Spinal cord (tissue), 10 donors: ENCODE measurements around the gene TST. TPM values are rescaled to one million over a fixed set of nuclear protein-coding genes. Genes with fewer than 3 reads are reported as not detected.

Experiments
- DNase-seq, 6 donors: peaks; one replicate each; pipeline versions ENCODE4 v3.0.0 to v3.0.0-alpha.2; 2013 to 2015; ENCODE audit warnings: low spot score in 6 of 6, low read depth in 4 of 6
- H3K27ac ChIP-seq: one replicate; pipeline ENCODE4 v1.5.1; 2013; ENCODE audit warnings: low read depth, low read length, control low read depth
- H3K27me3 ChIP-seq: one replicate; pipeline ENCODE4 v1.6.1; 2013; ENCODE audit warnings: low read length; ENCODE audit not compliant: control insufficient read depth, insufficient read depth
- H3K36me3 ChIP-seq: one replicate; pipeline ENCODE4 v1.6.1; 2013; ENCODE audit warnings: low read length; ENCODE audit not compliant: control insufficient read depth, insufficient read depth
- H3K4me1 ChIP-seq: one replicate; pipeline ENCODE4 v1.6.1; 2013; ENCODE audit warnings: low read length; ENCODE audit not compliant: control insufficient read depth, insufficient read depth
- H3K4me3 ChIP-seq: one replicate; pipeline ENCODE4 v1.5.1; 2013; ENCODE audit warnings: low read depth, low read length, control low read depth
- H3K9me3 ChIP-seq: one replicate; pipeline ENCODE4 v1.6.1; 2013; ENCODE audit warnings: low read length; ENCODE audit not compliant: control insufficient read depth, insufficient read depth
- WGBS: methylation state at CpG from one replicate; pipeline ENCODE4 v1.1.5; 2013; ENCODE audit warnings: missing lambda C conversion rate; ENCODE audit not compliant: insufficient coverage; 5-methylcytosine and 5-hydroxymethylcytosine counted together
- polyA plus RNA-seq, 2 donors: library from polyadenylated mRNA; unstranded; fragments of 120-200 nt; gene quantifications; one replicate each; pipeline ENCODE4 v1.2.1, GENCODE V29; 2013; ENCODE audit not compliant: insufficient read length in 2 of 2
- total RNA-seq, 2 donors: library from RNA; depleted of rRNA in 1 of 2; stranded (reverse); fragments of 120-200 nt in 1 of 2; fragments of >200 nt in 1 of 2; gene quantifications; one replicate each; pipeline versions ENCODE4 v1.2.3 to v1.2.4, GENCODE V29; 2013 to 2014
- donor health status: healthy.

The TST gene
- total and polyA plus RNA-seq, 4 donors, result 13.6 to 45.7 (median 21.2) TPM

- Histone ChIP-seq H3K27me3 (no peaks in the 10 kb centered on the region), H3K4me1 (peaks cover 32% of the 10 kb centered on the region), H3K36me3 (peaks cover 48% of the 10 kb centered on the region), H3K27ac (no peak overlapping the region), H3K9me3 (no peaks in the 10 kb centered on the region), H3K4me3 (no peak overlapping the region)
- 91% methylated on average over 70 of the region's 71 CpGs for WGBS
- no peak for DNase-seq
Observed at GRCh38 chr22:37024339-37025157, 5.3 kb upstream of the TST start.

- Histone ChIP-seq H3K9me3 (no peaks in the 10 kb centered on the region), H3K36me3 (peaks cover 42% of the 10 kb centered on the region), H3K4me3 (no peak overlapping the region), H3K4me1 (peaks cover 34% of the 10 kb centered on the region), H3K27ac (no peak overlapping the region), H3K27me3 (no peaks in the 10 kb centered on the region)
- no peak for DNase-seq
- WGBS, result 91% methylated on average over 31 of the region's 34 CpGs
Observed at GRCh38 chr22:37023743-37024338, 4.6 kb upstream of the TST start.

DNA sequence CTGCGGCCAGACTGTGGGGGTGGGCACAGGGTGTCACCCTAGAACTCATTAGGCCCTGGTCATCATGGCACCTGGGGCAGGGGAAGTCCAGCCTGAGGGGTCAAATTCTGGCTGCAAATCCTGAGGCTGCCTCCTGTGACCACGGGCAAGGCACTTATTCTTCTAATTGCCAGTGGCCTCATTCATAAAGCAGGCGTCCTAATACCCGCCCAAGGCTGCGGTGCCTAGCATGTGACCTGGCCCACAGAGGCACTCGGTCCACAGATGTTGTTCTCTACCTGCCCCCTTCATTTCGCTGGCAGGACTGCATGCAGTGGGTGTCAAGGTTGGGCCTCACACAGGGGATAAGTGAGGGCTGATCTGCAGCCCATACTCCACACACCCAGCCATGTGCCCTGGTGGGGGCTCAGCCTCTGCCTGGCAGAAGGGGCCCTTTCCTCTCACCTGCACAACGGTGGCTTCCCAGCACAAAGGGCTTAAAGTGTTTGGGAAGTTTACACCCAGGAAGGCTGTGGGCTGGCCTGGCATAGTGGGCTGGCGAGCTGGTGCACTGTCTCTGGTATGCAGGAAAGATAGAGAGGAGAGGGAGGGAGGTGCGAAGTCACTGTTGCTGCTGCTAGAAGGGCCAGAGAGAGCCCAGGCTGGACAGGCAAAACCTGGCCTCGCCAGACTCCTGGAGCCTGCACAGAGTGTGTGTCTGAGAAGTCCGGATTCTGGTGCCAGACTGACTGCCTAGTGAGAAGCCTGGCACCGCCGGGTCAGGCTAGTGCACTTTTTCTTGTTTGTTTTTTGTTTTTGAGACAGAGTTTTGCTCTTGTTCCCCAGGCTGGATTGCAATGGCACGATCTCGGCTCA lies 3.5 kb upstream of the TST start:
- DNase-seq, result no peak
- Histone ChIP-seq H3K36me3 (peaks cover 47% of the 10 kb centered on the region), H3K27ac (no peak overlapping the region), H3K9me3 (no peaks in the 10 kb centered on the region), H3K4me3 (no peak overlapping the region), H3K27me3 (no peaks in the 10 kb centered on the region), H3K4me1 (peaks cover 45% of the 10 kb centered on the region)
- WGBS, result 82% methylated on average over 15 of the region's 16 CpGs

DNA sequence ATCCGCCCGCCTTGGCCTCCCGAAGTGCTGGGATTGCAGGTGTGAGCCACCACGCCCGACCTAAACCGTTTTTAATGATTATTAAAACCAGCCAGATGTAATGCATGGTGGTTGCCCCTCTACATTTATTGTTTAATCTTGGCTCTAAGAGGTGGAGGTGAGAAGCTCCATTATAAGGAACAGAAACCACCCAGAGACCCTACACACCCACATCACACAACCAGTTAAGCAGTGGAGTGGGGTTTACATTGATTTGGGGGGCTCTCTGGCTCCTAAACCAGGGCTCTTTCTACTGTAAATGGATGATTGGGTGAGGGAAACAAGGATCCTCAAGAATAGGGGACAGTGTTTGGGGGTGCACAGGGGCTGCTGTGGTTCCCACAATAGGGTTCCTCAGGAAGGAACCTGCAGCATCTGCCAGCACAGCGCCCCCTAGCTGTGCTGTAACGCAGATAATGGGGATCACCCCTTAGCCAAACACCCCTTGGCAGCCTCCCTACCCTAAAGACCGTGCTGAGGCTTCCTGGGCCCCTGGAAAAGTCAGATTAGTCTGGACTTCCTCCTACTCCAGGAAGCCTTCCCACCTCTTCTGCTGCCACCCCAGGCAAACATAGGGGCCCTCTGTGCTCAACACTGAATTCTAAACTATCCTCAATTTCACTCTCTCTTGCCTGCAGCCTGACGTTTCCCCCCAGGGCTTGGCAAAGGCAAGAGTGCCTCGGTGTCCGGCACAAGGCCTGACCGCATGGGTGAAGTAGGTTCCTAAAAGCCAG lies 2.6 kb upstream of the TST start:
- Histone ChIP-seq H3K9me3 (no peaks in the 10 kb centered on the region), H3K36me3 (peaks cover 43% of the 10 kb centered on the region), H3K27ac (no peak overlapping the region), H3K4me3 (no peak overlapping the region), H3K27me3 (no peaks in the 10 kb centered on the region), H3K4me1 (peaks cover 53% of the 10 kb centered on the region)
- 72% methylated on average over 12 of the region's 13 CpGs for WGBS
- DNase-seq, result peak in 2 of 6 donors; percentile 48 to 51

- Histone ChIP-seq H3K4me1 (peaks cover 59% of the 10 kb centered on the region), H3K27ac (no peak overlapping the region)
- WGBS, result 87% methylated on average over 3 of the region's 5 CpGs
Observed at GRCh38 chr22:37021041-37021440, 1.8 kb upstream of the TST start.

DNA sequence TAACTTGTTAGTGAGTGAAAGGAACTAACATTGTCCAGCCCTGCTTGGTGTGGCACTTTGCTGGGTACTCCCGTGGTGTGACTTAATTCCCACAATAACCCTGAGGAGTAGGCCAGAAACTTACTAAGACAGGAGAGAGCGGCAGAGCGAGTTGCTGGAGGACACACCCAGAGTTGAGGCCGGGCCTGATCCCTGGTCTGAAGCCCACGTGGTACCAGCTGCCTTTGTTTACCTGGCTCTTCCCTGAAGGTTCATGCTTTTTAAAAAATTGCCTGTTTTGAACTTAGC lies 889 bp upstream of the TST start:
- H3K4me1 ChIP-seq, result peaks cover 59% of the 10 kb centered on the region
- peak overlapping the region; percentile 67 for H3K27ac ChIP-seq
- peaks cover 28% of the 10 kb centered on the region for H3K36me3 ChIP-seq
- H3K9me3 ChIP-seq, result no peaks in the 10 kb centered on the region
- H3K4me3 ChIP-seq, result peak overlapping the region; percentile 79
- WGBS, result 2% methylated on average over 5 of the region's 5 CpGs
- no peaks in the 10 kb centered on the region for H3K27me3 ChIP-seq
- DNase-seq, result peak in 2 of 6 donors; percentile 23 to 48

More at GRCh38 chr22:37021041-37021440, 1.8 kb upstream of the TST start:
- no peak overlapping the region for H3K4me3 ChIP-seq
- H3K9me3 ChIP-seq, result no peaks in the 10 kb centered on the region
- H3K27me3 ChIP-seq, result no peaks in the 10 kb centered on the region
- no peak for DNase-seq
- peaks cover 35% of the 10 kb centered on the region for H3K36me3 ChIP-seq

DNA sequence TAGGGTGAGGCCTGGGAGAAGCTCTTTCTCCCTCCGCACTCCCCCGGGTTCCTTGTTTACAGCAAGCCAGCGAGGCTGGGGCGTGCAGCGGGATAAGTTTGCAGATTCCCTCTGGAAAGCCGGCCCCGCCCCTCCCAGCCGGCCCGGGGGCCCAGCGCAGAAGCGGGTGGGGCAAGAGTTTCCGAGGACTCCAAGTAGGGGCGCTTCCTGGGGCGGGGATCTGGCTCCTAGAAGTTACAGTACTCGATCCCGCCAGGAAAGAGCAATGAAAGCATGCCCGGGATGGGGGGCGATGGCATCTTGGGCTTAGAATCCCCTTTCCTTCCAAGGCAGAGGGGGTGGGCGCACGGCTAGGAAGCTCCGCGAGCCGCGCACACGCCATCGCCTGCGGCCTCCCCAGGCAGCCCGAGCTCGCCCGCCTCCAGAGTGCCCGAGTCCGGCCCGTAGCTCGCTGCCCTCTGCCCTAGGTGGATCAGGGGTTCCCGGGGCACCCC lies 385 bp downstream of the TST start:
- Histone ChIP-seq H3K4me3 (peak overlapping the region; percentile 62), H3K27me3 (no peaks in the 10 kb centered on the region), H3K4me1 (peaks cover 67% of the 10 kb centered on the region), H3K36me3 (peaks cover 15% of the 10 kb centered on the region), H3K27ac (peak overlapping the region; percentile 57), H3K9me3 (no peaks in the 10 kb centered on the region)
- DNase-seq, result peak in 3 of 6 donors; percentile 21 to 70 (median 39)
- under 1% methylated on average over 35 of the region's 35 CpGs for WGBS

- no peak for DNase-seq
- Histone ChIP-seq H3K9me3 (no peaks in the 10 kb centered on the region), H3K4me1 (peaks cover 67% of the 10 kb centered on the region), H3K4me3 (peak overlapping the region; percentile 62), H3K36me3 (peaks cover 12% of the 10 kb centered on the region), H3K27me3 (no peaks in the 10 kb centered on the region), H3K27ac (peak overlapping the region; percentile 15)
- 64% methylated on average over 45 of the region's 45 CpGs for WGBS
Observed at GRCh38 chr22:37018086-37018814, 997 bp downstream of the TST start.
